CD4-positive, alpha-beta memory T cell (primary cell): ENCODE data around the gene TERB1. TPM values are rescaled to one million over a fixed set of nuclear protein-coding genes. Genes with fewer than 3 reads are reported as not detected.
A peak's percentile ranks its signal among the peaks of the same experiment; 100 is the strongest.

Experiments
- CTCF ChIA-PET: fragments of 350-600 bp; sonication (Branson Sonifier 250); formaldehyde crosslinking; loops from one replicate; lab custom pipeline; 2021; ENCODE audit warnings: inconsistent platforms; ENCODE audit not compliant: partially characterized antibody; lab: Charles Lee
- POLR2A ChIA-PET: fragments of 350-600 bp; sonication (Branson Sonifier 250); formaldehyde crosslinking; loops from one replicate; lab custom pipeline; 2021; ENCODE audit not compliant: partially characterized antibody; lab: Charles Lee
- DNase-seq, 5 donors: peaks; one replicate each; pipeline versions ENCODE4 v3.0.0 to v3.0.0-alpha.2; 2020 to 2022; ENCODE audit warnings: mixed read lengths in 1 of 5
- H3K27ac ChIP-seq: one replicate; pipeline ENCODE4 v1.7.0; 2013; ENCODE audit warnings: low read depth, low read length
- H3K27me3 ChIP-seq: 2 replicates; pipeline ENCODE4 v1.7.0; 2013; ENCODE audit warnings: mild to moderate bottlenecking, low read length, moderate library complexity; ENCODE audit not compliant: insufficient read depth
- H3K36me3 ChIP-seq: 2 replicates; pipeline ENCODE4 v1.7.0; 2013; ENCODE audit warnings: mild to moderate bottlenecking, low read length, moderate library complexity; ENCODE audit not compliant: insufficient read depth
- H3K4me1 ChIP-seq: 2 replicates; pipeline ENCODE4 v1.7.0; 2013; ENCODE audit warnings: mild to moderate bottlenecking, low read length, moderate library complexity; ENCODE audit not compliant: insufficient read depth
- H3K4me3 ChIP-seq, 2 donors: one replicate each; pipeline ENCODE4 v1.7.0; 2013; ENCODE audit warnings: low read length in 2 of 2, mild to moderate bottlenecking in 1 of 2
- H3K9me3 ChIP-seq, 2 donors: one replicate each; pipeline ENCODE4 v1.7.0; 2013; ENCODE audit warnings: low read length in 2 of 2, control low read depth in 1 of 2; ENCODE audit not compliant: control insufficient read depth in 1 of 2
- H3K27ac Mint-ChIP-seq, 7 donors: one replicate each; pipeline ENCODE4 v1.8.0; 2020 to 2021; ENCODE audit warnings: mixed read lengths in 7 of 7, mild to moderate bottlenecking in 6 of 7, inconsistent platforms in 3 of 7, moderate library complexity in 3 of 7
- H3K27me3 Mint-ChIP-seq, 2 donors: one replicate each; pipeline ENCODE4 v1.8.0; 2020 to 2021; ENCODE audit warnings: mixed read lengths in 2 of 2
- H3K36me3 Mint-ChIP-seq, 2 donors: one replicate each; pipeline ENCODE4 v1.8.0; 2020 to 2021; ENCODE audit warnings: mixed read lengths in 2 of 2, inconsistent platforms in 1 of 2, mild to moderate bottlenecking in 1 of 2
- H3K4me1 Mint-ChIP-seq, 4 donors: one replicate each; pipeline ENCODE4 v1.8.0; 2020 to 2021; ENCODE audit warnings: mixed read lengths in 4 of 4, mild to moderate bottlenecking in 1 of 4
- H3K4me3 Mint-ChIP-seq, 8 donors: one replicate each; pipeline ENCODE4 v1.8.0; 2020 to 2021; ENCODE audit warnings: mixed read lengths in 8 of 8, mild to moderate bottlenecking in 7 of 8, moderate library complexity in 6 of 8, inconsistent platforms in 3 of 8
- H3K9me3 Mint-ChIP-seq, 8 donors: one replicate each; pipeline ENCODE4 v1.8.0; 2020 to 2021; ENCODE audit warnings: mixed read lengths in 8 of 8, mild to moderate bottlenecking in 5 of 8, inconsistent platforms in 3 of 8, moderate library complexity in 1 of 8
- intact Hi-C: fragments of 100-400 bp; cut with micrococcal nuclease; formaldehyde crosslinking; loops from one replicate; pipeline ENCODE4 v1.15.1; 2023
- polyA plus RNA-seq, 2 donors: library from polyadenylated mRNA; unstranded; fragments of 300-500 nt; fragmentation: Illumina TruSeq; gene quantifications; one replicate each; pipeline ENCODE4 v1.2.3, GENCODE V29; 2021
- total RNA-seq, 2 experiments: library from RNA; stranded (reverse); gene quantifications; one replicate each; pipeline ENCODE4 v1.2.3, GENCODE V29; 2021

The TERB1 gene
- total and polyA plus RNA-seq, 4 experiments from 2014 or later = 0.83 to 1.1 TPM; not detected in 2

DNA sequence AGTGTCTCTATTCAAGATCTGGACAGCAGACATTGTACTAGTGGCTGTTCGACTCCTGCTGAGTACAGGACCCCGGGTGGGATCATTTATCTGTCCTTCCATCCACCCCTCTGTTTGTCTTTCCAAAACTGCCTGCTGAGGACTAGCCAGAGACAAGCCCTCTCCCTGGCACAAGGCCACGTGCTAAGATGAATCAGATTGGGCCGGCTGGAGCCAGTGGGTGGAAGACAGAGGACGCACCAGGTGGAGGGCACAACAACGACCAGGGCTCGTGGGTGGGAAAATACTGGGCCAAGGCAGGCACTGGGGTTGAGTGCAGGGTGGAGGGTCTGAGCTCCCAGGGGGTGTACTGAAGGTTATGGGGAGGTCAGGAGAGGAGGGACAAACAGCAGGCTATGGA lies 41.4 kb upstream of the TERB1 start:
- Histone ChIP-seq H3K27me3 (peaks cover 17% of the 10 kb centered on the region), H3K9me3 (no peaks in the 10 kb centered on the region), H3K36me3 (no peaks in the 10 kb centered on the region), H3K4me1 (no peaks in the 10 kb centered on the region), H3K4me3 (no peak overlapping the region), H3K27ac (no peak overlapping the region)
- Mint-ChIP-seq H3K27ac (no peak overlapping the region), H3K4me3 (no peak overlapping the region), H3K9me3 (no peaks in the 10 kb centered on the region), H3K27me3 (peaks cover 37 to 40% of the 10 kb centered on the region in 2 donors), H3K36me3 (no peaks in the 10 kb centered on the region), H3K4me1 (peaks cover 2 to 10% (median 8%) of the 10 kb centered on the region in 4 donors)
- POLR2A ChIA-PET = interaction anchor here (0.9 to 1.4 kb wide), 2 partner anchors 10 to 12 kb away, joined by 3 to 4 read pairs; partner anchors contain the start of gene NAE1
- CTCF ChIA-PET = interaction anchor here (2.4 to 3.5 kb wide), 2 partner anchors 12 to 25 kb away, joined by 9 to 19 read pairs; partner anchors contain the start of gene NAE1
- intact Hi-C loops = no loop called here
- DNase-seq = no peak

DNA sequence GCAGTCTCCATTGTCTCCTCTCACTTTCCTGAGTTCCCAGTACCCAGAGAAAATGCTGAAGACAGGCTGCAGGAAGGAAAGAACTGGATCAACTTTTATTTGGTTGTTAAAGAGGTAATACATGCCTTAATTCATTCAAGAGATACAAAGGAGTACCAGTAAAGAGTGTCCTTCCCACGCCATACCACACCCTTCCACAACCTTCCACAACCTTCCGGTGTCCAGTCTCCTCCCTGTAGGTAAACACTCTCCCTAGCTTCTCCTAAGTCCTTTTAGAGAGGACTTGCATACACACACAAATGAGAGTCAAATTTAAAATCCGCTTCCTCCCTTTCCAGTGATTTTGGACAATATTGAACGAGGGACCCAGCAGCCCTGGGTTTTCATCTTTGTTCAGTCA lies 40.0 kb upstream of the TERB1 start:
- Mint-ChIP-seq H3K9me3 (no peaks in the 10 kb centered on the region), H3K4me3 (no peak overlapping the region), H3K36me3 (no peaks in the 10 kb centered on the region), H3K27me3 (peaks cover 35 to 36% of the 10 kb centered on the region in 2 donors), H3K27ac (no peak overlapping the region), H3K4me1 (peaks cover 2 to 10% (median 8%) of the 10 kb centered on the region in 4 donors)
- intact Hi-C loops = no loop called here
- H3K27me3 ChIP-seq = peaks cover 17% of the 10 kb centered on the region
- no peaks in the 10 kb centered on the region for H3K9me3 ChIP-seq
- POLR2A ChIA-PET = interaction anchor here (1.4 kb wide), 1 partner anchor 10 kb away, joined by 4 read pairs; the partner anchor contains the start of gene NAE1
- no peaks in the 10 kb centered on the region for H3K36me3 ChIP-seq
- DNase-seq = no peak
- H3K4me1 ChIP-seq = no peaks in the 10 kb centered on the region
- no peak overlapping the region for H3K4me3 ChIP-seq
- no peak overlapping the region for H3K27ac ChIP-seq
- CTCF ChIA-PET = interaction anchor here (2.4 to 3.5 kb wide), 2 partner anchors 11 to 27 kb away, joined by 9 to 19 read pairs; partner anchors contain the start of gene NAE1

DNA sequence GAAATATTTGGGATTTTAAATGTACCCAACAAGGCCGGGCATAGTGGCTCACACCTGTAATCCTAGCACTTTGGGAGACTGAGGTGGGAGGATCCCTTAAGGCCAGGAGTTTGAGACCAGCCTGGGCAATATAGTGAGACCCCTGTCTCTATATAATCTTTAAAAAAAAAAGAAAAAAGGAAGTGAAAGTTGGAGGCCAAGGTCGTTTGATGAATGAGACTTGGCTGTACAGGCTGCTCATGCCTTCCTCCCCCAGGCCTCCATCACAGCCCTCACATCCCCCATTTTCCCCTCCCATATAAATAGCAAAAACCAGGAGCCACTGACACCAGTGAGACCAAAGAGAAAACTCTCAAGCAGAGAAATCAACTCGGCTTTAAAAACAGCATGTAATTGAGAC lies 39.5 kb upstream of the TERB1 start:
- DNase-seq = no peak
- Histone ChIP-seq H3K4me1 (no peaks in the 10 kb centered on the region), H3K4me3 (no peak overlapping the region), H3K36me3 (no peaks in the 10 kb centered on the region), H3K9me3 (no peaks in the 10 kb centered on the region), H3K27me3 (peaks cover 17% of the 10 kb centered on the region), H3K27ac (no peak overlapping the region)
- ChIA-PET POLR2A (no interaction called here), CTCF (interaction anchor here (0.6 to 3.5 kb wide), 2 partner anchors 11 to 29 kb away, joined by 3 to 19 read pairs; partner anchors contain the start of gene NAE1)
- Mint-ChIP-seq H3K36me3 (no peaks in the 10 kb centered on the region), H3K27ac (no peak overlapping the region), H3K9me3 (peaks cover 0 to under 1% (median 0%) of the 10 kb centered on the region in 8 donors), H3K4me1 (peaks cover 2 to 10% (median 4%) of the 10 kb centered on the region in 4 donors), H3K27me3 (peaks cover 31 to 32% of the 10 kb centered on the region in 2 donors), H3K4me3 (no peak overlapping the region)
- intact Hi-C loops = no loop called here

DNA sequence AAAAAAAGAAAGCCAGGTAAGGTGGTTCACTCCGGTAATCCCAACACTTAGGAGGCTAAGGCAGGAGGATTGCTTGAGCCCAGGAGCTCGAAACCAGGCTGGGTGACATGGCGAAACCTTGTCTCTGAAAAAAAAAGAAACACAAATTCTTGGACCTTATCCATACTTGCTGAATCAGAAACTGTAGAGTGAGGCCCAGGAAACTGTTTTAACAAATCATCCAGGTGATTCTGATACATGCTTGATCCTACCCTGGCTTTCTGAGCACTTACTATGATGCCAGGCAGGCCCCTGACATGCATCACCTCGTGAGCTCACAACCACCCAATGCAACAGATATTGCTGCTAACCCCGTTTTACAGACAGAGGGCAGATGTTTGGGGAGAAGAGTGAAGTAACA lies 33.4 kb upstream of the TERB1 start:
- H3K9me3 ChIP-seq = no peaks in the 10 kb centered on the region
- no peak overlapping the region for H3K4me3 Mint-ChIP-seq
- peaks cover 0 to 1% (median 0%) of the 10 kb centered on the region in 8 donors for H3K9me3 Mint-ChIP-seq
- POLR2A ChIA-PET = no interaction called here
- H3K4me1 Mint-ChIP-seq = peaks cover 0 to 1% (median under 1%) of the 10 kb centered on the region in 4 donors
- H3K27ac Mint-ChIP-seq = no peak overlapping the region
- no peaks in the 10 kb centered on the region for H3K36me3 ChIP-seq
- DNase-seq = no peak
- H3K27me3 ChIP-seq = no peaks in the 10 kb centered on the region
- H3K27ac ChIP-seq = no peak overlapping the region
- CTCF ChIA-PET = interaction anchor here (7.3 kb wide), 1 partner anchor 32 kb away, joined by 95 read pairs; no protein-coding TSS in a partner anchor
- intact Hi-C loops = no loop called here
- H3K4me3 ChIP-seq = no peak overlapping the region
- H3K4me1 ChIP-seq = peaks cover 10% of the 10 kb centered on the region
- H3K36me3 Mint-ChIP-seq = no peaks in the 10 kb centered on the region
- peaks cover 7 to 10% of the 10 kb centered on the region in 2 donors for H3K27me3 Mint-ChIP-seq

DNA sequence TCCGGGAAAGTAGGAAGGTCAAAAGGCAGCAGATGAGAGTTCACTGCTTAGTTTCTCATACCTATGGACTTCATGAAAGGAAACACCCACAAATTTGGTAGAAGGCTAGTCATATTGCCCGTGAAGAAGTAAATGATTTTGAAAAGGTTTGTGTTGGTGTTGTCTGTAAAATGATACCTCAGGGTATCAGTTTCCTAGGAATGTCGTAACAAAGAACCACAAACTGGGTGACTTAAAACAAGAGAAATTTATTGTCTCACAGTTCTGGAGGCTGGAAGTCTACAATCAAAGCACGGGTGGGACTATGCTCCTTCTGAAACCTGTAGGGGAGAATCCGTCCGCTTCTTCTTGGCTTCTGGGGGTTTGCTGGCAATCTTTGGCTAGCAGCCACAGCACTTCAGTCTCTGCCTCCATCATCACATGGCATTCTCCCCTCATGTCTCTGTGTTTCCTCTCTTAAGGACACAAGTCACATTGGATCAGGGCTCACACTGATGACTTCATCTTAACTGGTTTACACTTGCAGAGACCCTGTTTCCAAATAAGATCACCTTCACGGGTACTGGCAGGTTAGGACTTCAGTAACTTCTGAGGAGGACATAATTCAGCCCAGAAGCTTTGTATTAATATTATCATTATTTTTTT lies 31.4 kb upstream of the TERB1 start:
- Histone ChIP-seq H3K27me3 (no peaks in the 10 kb centered on the region), H3K4me1 (peaks cover 30% of the 10 kb centered on the region), H3K27ac (no peak overlapping the region), H3K36me3 (no peaks in the 10 kb centered on the region), H3K4me3 (no peak overlapping the region), H3K9me3 (no peaks in the 10 kb centered on the region)
- Mint-ChIP-seq H3K36me3 (peaks cover under 1 to 6% of the 10 kb centered on the region in 2 donors), H3K4me3 (peak overlapping the region in 1 of 8 donors; percentile 43), H3K4me1 (peaks cover 10 to 21% (median 15%) of the 10 kb centered on the region in 4 donors), H3K9me3 (peaks cover 0 to 1% (median 0%) of the 10 kb centered on the region in 8 donors), H3K27ac (peak overlapping the region in 2 of 7 donors; percentile 46 to 57), H3K27me3 (peaks cover 2% of the 10 kb centered on the region in 2 donors)
- ChIA-PET POLR2A (no interaction called here), CTCF (interaction anchor here (2.5 to 7.3 kb wide), 2 partner anchors 17 to 34 kb away, joined by 22 to 95 read pairs; no protein-coding TSS in a partner anchor)
- no peak for DNase-seq
- intact Hi-C loops = no loop called here

DNA sequence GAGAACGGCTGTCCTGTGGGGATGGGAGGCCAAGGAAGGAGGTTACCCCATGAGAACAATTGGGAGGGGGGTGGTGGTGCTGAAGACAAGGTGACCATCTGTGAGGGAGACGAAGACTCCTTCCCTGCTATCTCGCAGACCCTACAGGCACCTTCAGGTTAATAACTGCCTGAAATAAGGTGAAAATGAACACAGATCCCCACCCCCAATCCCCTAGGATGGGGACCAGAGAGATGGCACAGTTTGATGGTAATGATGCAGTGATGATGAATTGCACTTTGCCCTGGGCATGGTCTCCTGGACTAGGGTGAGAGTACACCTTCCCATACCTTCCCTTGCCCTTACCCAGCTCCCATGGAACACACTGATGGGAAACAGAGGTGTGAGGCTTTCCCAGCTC lies 30.8 kb upstream of the TERB1 start:
- Mint-ChIP-seq H3K36me3 (peaks cover 4 to 9% of the 10 kb centered on the region in 2 donors), H3K9me3 (peaks cover 0 to 1% (median 0%) of the 10 kb centered on the region in 8 donors), H3K4me3 (no peak overlapping the region), H3K27me3 (peaks cover 2% of the 10 kb centered on the region in 2 donors), H3K4me1 (peaks cover 14 to 25% (median 18%) of the 10 kb centered on the region in 4 donors), H3K27ac (peak overlapping the region in 2 of 7 donors; percentile 57 to 65)
- no peaks in the 10 kb centered on the region for H3K27me3 ChIP-seq
- DNase-seq = no peak
- ChIA-PET CTCF (interaction anchor here (0.6 to 7.3 kb wide), 6 partner anchors 16 to 268 kb away, joined by 3 to 95 read pairs (median 21); no protein-coding TSS in a partner anchor), POLR2A (no interaction called here)
- H3K27ac ChIP-seq = no peak overlapping the region
- peaks cover 31% of the 10 kb centered on the region for H3K4me1 ChIP-seq
- no peak overlapping the region for H3K4me3 ChIP-seq
- H3K36me3 ChIP-seq = no peaks in the 10 kb centered on the region
- intact Hi-C loops = no loop called here
- H3K9me3 ChIP-seq = no peaks in the 10 kb centered on the region
